HG03280 (cell line): ENCODE measurements around the gene NF1.
"Not testable (repeated sequence)": the region's sequence is repeated elsewhere in the genome, so short reads cannot be mapped to it uniquely, and the experiment has no call there.

ENCODE experiments used
- ATAC-seq: cut with Tn5 transposase; IDR thresholded peaks from one replicate; pipeline ENCODE4 v1.9.1; 2021; ENCODE audit warnings: mild to moderate bottlenecking, moderate library complexity; ENCODE audit not compliant: unreplicated experiment

Gene NF1

DNA sequence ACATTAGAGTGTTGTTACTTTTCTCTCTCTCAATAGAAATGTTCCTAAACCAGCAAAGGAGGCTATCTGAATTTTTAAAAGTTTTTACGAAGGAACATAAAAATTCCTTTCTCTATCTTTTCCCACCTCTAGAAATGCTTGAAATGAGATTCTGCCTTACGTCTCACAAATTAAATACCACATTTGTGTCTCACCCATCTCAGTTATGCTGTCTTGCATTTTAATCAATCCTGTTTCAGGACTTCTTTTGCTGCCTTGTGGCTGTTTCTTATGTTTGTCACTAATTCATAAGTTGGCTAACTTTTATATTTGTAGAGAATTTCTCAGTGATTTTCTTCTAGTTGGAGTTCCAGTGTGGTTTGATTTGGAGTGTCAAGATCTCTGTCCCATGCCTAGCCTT is 198.8 kb downstream of the NF1 start:
- ATAC-seq = no peak

DNA sequence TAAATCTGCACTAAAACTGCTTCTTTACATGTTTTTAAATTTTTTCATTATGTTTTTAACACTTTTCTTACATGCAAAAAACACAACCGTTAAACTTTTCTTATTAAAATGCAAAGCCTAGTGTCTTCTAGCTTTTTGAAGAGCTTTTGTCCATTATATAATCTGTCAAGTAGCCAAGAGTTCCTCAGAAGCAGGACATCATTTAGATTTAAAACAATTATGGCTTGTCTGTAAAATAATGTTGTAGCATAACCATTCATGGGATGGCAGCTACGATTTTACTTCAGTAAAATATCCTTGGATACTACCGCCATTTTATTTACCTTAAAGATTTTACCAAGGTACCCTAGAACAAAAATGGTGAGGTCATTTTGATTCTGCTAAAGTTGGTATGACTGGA is 199.5 kb downstream of the NF1 start:
- ATAC-seq = no peak

DNA sequence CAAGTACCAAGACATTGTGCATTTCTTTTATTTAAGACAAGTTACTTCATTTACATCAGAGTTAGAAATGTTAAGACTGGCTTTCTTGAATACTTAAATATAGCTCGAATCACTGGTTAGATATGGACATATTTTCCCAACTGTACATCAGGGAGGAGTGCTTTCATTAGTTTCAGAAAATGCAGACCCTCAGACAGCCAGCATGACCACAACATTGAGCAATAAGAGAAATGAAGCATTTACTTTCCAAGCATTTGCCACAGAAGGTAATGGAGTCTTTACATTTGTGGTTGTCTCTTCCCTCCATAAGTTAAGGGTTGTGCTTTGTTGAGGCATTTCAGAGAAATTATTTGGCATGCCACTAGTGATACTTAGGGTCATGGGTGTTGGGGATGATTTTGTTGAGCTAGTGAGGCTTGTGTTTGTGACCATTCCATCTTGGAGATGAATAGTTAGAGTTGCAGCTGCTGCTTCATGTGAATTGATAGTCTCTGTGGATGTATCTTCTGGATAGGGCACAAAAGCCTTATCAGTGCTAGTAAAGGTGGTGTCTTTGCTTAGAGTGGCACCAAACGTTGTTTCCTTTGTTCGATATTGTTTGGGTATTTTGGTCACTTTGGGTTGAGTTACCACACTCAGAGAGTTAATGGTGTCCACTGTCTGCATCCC is 200.2 kb downstream of the NF1 start:
- ATAC-seq = no peak

DNA sequence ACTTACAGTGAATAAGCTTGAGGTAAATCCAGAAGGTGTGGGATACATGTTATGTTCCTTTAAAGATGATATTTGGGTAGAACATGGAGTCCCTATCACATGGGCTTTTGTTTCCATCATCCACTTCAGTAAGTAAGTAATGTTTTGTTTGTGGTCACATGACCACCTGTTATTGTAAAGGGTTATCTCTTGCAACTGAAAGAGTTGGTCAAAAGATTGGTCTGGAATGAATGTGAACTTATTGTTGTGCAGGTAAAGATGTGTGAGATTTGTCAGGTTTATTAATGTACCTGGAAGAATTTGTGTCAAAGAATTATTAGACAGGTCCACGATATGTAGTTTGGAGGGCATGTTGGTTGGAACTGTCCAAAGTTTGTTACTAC is 200.7 kb downstream of the NF1 start:
- ATAC-seq = no peak

DNA sequence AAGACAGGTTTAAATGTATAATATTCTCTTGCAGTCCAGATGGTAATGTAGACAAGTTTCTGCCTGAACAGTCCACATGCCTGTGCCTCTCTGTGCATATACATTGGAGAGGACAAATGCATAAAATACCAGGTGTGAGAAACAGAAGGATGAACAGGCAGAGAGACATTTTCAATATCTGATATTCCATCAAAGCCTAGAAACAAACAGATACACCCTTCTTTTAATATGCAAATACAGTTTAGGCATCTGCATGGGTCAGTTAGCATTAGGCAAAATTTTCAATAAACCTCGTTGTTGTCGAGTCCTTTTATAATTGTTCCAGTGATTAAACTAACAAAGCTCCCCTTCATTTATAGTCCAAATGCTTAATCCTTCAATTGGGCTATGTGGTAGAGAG is 201.4 kb downstream of the NF1 start:
- ATAC-seq = no peak

DNA sequence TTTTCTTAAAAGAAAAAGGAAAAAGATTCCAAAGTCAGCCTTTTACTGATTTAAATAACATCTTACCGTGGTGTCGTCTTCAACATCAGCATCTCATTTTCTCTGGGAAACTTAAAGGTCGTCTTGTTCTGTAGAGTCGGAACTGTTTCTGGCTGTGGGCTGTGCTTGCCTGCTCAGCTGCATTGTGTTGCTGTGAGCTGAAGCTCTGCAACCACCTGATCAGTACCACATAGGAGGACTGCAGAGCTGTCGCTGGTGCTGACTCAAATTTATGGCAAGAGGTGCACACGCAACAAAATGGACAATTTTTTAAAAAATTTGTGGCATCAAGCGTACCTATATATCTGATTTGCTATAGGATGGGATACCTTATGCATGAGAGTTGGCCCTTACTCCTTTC is 202.3 kb downstream of the NF1 start, which contains the start of gene OMG:
Gene OMG (minus strand): TSS at position 150 of the 400 bp plus-strand sequence. CDS start 908 bp downstream, outside the sequence.
- ATAC-seq = no peak

DNA sequence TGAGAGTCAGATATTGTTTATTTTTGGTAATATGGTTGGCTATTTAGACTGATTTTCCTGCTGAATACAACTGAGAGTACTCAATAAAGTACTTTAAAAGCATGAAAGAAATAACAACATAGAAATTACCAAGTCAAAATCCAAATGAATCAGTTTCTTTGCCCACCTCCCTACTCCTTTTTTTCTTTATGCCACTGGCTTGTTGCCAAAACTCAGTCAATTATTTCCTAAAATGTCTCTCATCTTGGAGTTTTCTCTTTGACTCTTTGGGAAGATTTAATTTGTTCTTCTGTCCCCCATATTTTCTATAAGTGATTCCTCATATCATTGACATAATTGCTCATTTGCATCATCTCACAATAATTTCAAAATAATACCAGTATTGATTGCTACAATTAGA is 204.8 kb downstream of the NF1 start:
- no peak for ATAC-seq

DNA sequence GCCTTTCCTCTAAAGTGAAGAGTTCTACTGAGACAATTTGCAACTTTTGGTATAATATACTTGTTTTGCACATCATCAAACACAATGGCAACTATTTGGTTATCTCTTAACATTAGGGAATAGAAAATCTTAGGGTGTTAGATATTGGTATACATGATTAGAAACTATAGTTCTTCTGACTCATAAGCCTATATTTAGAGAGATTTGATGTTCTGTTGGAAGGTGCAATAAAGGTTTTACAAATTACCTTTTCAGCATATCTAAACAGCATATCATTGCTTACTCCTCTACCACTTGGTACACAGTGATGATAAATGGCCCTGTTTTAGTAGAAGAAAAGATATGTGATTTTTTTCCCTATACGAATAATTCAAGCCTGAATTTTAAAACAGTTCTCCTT is 212.9 kb downstream of the NF1 start:
- no peak for ATAC-seq

DNA sequence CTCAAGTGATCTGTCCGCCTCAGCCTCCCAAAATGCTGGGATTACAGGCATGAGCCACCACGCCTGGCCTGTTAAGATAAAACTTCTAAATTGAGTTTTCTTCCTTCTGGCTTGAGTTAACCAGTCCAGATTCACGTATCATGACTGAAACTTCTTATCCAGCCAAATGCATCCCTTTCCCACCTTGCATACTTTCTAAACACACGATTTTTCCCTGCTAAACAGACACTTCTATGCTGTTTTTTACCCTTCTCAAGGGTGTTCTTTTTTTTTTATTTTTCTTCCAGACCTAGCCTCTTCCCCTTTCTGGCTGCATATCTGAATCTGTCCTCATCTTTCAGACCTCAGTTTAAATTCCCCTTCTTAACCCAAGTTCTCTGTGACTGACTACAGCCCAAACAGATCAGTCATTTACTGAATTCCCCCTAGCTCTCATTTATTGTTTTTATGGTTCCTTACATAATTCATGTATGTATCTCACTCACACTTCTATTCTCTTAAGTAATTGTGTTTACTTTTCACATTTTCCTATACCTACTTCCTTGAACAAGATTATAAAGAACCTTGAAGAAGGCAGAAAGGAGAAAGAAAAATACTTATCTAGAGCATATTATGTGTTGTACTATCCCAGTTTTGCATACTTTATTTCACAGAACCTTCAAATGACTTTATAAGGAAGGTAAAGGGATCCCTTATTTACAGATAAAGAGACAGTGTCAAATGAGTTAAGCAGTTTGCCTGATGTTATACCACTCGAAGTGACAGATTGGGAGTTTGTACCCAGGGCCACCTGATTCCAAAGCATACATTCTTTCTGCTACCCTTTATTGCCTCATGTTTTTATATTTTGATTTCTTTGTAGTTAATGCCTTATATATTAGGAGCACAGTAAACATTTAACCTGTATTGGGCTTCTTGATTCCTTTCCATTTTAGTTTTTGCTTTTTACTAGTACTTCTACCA is 213.9 kb downstream of the NF1 start:
- ATAC-seq = no peak

DNA sequence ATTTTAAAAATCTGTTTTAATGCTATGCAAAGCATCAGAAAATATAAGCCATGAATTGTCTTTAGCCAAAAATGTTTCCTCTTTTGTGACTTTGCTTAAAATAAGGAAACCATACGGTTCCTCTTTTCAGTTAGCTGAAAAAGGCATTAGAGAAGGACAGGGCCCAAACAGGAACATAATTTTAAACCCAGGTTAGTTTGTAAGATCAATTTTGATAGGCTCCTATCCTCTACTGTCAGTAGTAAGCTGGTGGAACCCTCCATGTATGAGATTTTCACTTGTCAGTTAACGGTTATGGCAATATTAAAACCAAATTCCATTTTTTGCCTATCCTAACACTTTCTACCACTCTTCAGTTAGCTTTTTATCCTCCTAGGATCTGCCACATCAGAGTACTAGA is 214.8 kb downstream of the NF1 start:
- no peak for ATAC-seq

DNA sequence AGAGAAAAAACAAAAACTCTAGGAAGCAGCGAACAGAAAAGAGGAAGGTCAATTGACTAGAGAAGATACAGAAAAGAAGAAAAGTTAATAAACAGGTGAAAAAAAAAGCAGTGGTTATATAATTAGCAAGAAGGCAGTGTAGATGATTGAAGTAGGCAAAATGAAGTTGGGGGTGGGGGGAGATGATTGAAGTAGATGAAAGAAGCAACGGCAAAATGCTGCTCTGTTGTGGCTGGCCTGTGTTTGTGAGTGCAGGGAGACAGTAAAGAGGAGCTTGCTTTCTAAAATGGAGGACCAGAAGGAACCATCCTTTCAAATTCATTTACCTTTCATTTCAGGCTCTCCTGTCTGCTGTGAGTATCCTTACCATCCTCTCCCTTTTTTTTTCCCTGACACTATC is 215.5 kb downstream of the NF1 start:
- no peak for ATAC-seq

DNA sequence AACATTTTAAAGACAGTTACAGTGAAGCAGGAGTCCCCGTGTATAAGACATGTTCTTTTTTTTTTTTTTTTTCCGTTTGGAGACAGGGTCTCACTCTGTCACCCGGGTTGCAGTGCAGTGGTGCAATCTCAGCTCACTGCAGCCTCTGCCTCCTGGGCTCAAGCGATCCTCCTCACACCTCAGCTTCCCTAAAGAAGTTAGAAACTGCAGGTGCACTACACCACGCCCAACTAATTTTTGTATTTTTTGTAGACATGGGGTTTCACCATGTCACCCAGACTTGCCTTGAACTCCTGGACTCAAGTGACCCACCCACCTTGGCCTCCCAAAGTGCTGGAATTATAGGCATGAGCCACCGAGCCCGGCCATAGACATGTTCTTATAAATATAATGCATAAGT is 216.1 kb downstream of the NF1 start:
- no peak for ATAC-seq

DNA sequence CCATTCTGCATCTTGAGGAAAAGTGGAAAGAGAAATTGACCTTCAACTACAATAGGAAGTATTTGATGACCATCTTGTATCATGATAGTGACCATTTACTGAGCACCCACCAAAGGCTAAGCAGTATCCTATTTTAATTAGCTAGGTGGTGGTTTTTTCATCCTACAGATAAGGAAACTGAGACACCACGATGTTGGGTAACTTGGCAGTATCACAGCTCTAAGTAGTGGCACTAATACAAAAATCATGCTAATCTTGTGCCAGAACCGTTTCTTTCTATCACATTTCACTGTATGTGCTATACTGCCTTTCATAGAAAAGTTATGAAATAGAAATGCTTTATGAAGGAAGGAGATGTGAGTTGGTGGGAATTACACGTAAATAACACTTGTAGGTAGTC is 216.7 kb downstream of the NF1 start:
- ATAC-seq = no peak

DNA sequence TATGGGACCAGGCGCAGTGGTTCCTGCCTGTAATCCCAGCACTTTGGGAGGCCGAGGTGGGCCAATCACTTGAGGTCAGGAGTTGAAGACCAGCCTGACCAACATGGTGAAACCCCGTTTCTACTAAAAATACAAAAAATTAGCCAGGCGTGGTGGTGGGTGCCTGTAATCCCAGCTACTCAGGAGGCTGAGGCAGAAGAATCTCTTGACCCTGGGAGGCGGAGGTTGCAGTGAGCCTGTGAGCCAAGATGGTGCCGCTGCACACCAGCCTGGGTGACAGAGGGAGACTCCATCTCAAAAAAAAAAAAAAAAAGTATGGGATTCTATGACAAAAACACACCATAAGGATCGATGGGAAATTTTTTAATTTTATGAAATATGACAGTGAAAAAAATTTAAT is 217.4 kb downstream of the NF1 start:
- not testable (repeated sequence) for ATAC-seq

DNA sequence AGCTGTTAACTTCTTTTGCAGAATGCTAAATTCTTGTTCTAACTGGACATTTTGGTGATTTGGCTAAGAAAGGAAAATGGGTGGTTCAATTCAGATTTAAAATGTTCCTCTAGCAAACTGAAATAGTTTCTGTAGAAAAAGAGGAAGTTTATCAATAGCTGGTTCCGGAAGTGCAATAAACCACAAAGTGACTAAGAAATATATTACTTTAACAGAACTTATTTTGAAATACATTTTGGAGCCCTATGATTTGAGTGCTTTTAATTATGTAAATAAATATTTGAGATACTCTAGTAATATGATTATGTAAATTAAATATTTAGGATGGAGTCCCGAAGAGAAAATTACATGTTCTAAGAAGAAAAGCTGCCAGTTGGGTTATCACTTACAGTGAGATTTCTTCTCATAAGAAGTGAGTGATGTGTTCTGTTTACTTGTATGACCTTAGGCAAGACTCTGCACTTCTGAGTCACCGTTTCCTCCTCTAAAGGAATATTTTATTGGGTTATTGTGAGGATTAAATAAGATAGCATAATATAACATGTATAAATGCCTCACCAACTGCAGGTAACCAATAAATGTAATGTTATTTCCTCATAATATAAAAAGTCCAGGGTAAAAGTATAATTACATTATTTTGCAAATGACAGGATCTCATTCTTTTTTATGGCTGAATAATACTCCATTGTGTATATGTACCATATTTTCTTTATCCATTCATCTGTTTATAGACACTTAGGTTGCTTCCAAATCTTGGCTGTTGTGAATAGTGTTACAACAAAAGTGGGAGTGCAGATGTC is 219.4 kb downstream of the NF1 start, which contains the start of gene EVI2B:
Gene EVI2B (minus strand): TSS at position 73 of the 800 bp plus-strand sequence. CDS start 8,445 bp downstream, outside the sequence.
- ATAC-seq = no peak

DNA sequence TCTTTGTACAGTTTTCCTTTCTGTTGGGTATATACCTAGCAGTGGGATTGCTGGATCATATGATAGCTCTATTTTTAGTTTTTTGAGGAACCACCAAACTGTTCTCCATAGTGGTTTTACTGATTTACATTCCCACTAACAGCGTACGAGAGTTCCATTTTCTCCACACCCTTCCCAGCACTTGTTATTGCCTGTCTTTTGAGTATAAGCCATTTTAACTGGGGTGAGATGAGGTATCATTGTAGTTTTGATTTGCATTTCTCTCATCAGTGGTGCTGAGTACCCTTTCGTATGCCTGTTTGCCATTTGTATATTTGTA is 220.0 kb downstream of the NF1 start:
- no peak for ATAC-seq

DNA sequence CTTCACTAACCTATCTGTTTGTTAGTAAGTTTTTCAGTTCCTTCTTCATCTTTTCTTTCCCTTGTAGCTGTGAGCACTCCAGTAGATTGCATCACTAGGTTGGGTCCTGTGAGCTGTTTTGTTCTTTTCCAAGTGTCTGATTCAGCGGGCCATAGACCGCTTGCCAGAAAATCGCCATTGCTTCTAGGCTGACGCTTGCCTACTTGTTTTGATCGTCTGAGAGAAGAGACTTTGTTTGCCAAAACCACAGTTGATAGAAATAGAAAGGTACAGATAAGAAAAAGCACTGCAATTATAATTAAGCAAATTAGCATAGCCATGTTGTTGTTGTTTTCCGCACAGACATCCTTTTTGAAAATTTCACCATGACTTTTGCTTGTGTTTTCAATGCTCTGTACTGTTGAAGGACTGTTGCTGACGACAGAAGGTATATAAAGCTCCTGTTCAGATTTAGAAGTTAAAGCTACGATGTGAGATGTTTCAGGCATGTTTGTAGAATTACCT is 223.6 kb downstream of the NF1 start:
- ATAC-seq = no peak

DNA sequence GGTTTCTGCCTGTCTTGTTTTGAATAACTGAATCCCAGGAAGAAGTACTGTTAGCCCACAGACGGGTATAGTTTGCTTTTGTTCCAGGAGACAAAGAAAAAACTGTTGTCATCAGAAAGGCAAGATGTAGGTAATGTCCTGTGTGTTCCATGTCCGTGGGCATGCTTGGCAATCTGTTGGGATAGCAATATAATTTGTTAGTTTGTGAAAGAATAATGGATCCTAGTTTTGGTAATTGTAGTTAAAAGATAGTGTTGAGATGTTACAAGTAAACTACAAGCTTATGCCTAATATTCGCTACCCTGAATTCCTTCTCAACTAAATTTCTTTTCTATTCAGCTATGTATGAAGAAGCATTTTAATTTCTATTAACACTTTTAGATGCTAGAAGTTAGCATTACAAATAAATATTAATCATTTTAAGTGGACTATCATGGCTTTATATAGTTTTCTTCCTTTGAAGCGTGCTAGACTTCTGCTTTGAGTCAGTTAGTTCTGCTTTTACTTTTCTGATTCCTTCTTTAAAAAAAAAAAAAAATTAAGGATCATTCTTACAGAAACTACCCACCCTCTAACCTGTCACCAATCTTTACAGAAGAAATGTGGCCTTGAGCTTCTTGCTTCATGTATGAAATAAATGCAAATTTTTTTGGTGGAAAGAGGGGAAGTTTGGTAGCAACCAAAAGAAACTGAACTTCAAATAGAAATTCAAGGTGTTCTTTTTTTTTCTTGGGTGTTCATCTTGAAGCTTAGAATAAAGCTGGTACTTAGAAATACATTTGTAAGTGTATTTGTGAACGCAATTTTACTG is 224.3 kb downstream of the NF1 start:
- ATAC-seq = no peak

DNA sequence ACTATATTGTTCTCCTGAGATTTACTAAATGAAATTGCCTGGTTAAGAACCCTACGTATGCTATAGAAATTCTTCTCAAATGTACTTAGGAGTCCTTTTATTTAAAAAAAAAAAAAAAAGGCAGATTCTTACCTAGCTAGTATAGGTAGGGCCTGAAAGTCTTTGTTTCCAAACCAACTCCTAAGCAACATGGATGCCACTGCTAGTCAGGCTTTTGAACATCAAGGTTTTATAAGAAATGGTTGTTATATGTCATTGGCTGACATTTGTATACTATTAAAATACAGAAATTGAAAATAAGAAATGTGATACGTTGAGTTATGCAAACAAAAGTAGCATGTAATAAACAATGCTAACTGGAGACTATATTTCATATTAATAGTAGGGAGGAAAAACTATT is 225.5 kb downstream of the NF1 start:
- ATAC-seq = no peak

DNA sequence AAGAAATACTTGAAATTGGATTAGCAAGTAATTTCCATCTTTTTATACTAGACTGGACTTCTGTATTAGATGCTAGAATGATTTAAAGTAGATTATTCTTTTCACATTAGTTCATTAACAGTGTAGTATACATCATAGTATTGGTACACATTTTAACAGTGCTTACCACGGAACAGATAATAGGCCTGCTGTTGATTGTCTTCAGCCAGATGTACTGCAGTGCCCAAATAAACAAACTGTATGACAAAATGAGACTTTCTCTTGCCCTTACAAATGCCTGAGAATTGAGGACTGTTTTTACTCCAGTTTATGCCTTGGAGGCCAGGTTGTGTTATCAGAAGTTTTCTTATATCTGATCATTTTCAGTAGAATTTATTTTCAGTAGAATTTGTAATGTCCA is 226.0 kb downstream of the NF1 start:
- ATAC-seq = no peak
